GM23338 (cell line): ENCODE results near the gene SPIRE1. TPM values are rescaled to one million over a fixed set of nuclear protein-coding genes. Genes with fewer than 3 reads are reported as not detected.

Experiments used
- ATAC-seq: fragments of 200-7000 bp; cut with Tn5 transposase; 3 replicates; pipeline ENCODE4 v1.9.1; 2020
- DNase-seq: peaks from one replicate; pipeline ENCODE4 v3.0.0-alpha.2; 2015; ENCODE audit warnings: low spot score
- H2AFZ ChIP-seq: fragments of 200-600 bp; sonication (generic); 2 replicates; pipeline ENCODE4 v1.8.0; 2016; ENCODE audit warnings: antibody characterized with exemption, mild to moderate bottlenecking, moderate library complexity
- H3F3A ChIP-seq: fragments of 200-600 bp; sonication (generic); replicated peaks from 2 replicates; pipeline ENCODE4 v1.8.0; 2017; ENCODE audit warnings: antibody characterized with exemption, mixed run types, low read depth
- H3K27ac ChIP-seq: fragments of 200-600 bp; sonication (generic); 2 replicates; pipeline ENCODE4 v1.6.1; 2016; ENCODE audit warnings: low read depth
- H3K27me3 ChIP-seq: fragments of 200-600 bp; sonication (generic); 2 replicates; pipeline ENCODE4 v1.8.0; 2016; ENCODE audit warnings: mild to moderate bottlenecking, mixed run types, moderate library complexity; ENCODE audit not compliant: insufficient read depth
- H3K36me3 ChIP-seq: fragments of 200-600 bp; sonication (generic); 2 replicates; pipeline ENCODE4 v1.8.0; 2016; ENCODE audit warnings: mild to moderate bottlenecking; ENCODE audit not compliant: insufficient read depth
- H3K4me1 ChIP-seq: fragments of 200-600 bp; sonication (generic); 2 replicates; pipeline ENCODE4 v1.8.0; 2016; ENCODE audit warnings: mild to moderate bottlenecking, moderate library complexity; ENCODE audit not compliant: insufficient read depth
- H3K4me2 ChIP-seq: fragments of 200-600 bp; sonication (generic); 2 replicates; pipeline ENCODE4 v1.7.1; 2017; ENCODE audit warnings: mixed run types
- H3K4me3 ChIP-seq: fragments of 200-600 bp; sonication (generic); 2 replicates; pipeline ENCODE4 v1.6.1; 2016; ENCODE audit warnings: mixed run types
- H3K79me2 ChIP-seq: fragments of 200-600 bp; sonication (generic); replicated peaks from 2 replicates; pipeline ENCODE4 v1.8.0; 2017; ENCODE audit warnings: mild to moderate bottlenecking; ENCODE audit not compliant: insufficient read depth
- H3K9me2 ChIP-seq: fragments of 200-600 bp; sonication (generic); 2 replicates; pipeline ENCODE4 v1.8.0; 2017; ENCODE audit not compliant: insufficient read depth
- H4K20me1 ChIP-seq: fragments of 200-600 bp; sonication (generic); replicated peaks from 2 replicates; pipeline ENCODE4 v1.8.0; 2017; ENCODE audit warnings: mild to moderate bottlenecking; ENCODE audit not compliant: insufficient read depth
- H3K27ac Mint-ChIP-seq: 2 replicates; pipeline ENCODE4 v1.8.0; 2020; ENCODE audit warnings: inconsistent platforms, mild to moderate bottlenecking, moderate library complexity, mixed read lengths
- H3K27me3 Mint-ChIP-seq: 3 replicates; pipeline ENCODE4 v1.8.0; 2022; ENCODE audit warnings: low read depth, mild to moderate bottlenecking, moderate library complexity, mixed read lengths, inconsistent platforms; ENCODE audit not compliant: insufficient read depth, poor library complexity
- H3K36me3 Mint-ChIP-seq: 3 replicates; pipeline ENCODE4 v1.8.0; 2021; ENCODE audit warnings: low read depth, mild to moderate bottlenecking, inconsistent platforms, moderate library complexity, mixed read lengths
- H3K4me1 Mint-ChIP-seq: 3 replicates; pipeline ENCODE4 v1.8.0; 2020; ENCODE audit warnings: mild to moderate bottlenecking, inconsistent platforms, mixed read lengths
- H3K4me3 Mint-ChIP-seq: 3 replicates; pipeline ENCODE4 v1.8.0; 2021; ENCODE audit warnings: moderate library complexity, mild to moderate bottlenecking, inconsistent platforms, mixed read lengths
- H3K9me3 Mint-ChIP-seq: 3 replicates; pipeline ENCODE4 v1.8.0; 2020; ENCODE audit warnings: moderate library complexity, mild to moderate bottlenecking, inconsistent platforms, mixed read lengths
- EZH2 ChIP-seq: fragments of 200-600 bp; sonication (generic); IDR thresholded peaks from one replicate; pipeline ENCODE4 v1.8.0; 2017; ENCODE audit warnings: antibody characterized with exemption, mild to moderate bottlenecking, low read depth; ENCODE audit not compliant: unreplicated experiment
- EZH2phosphoT487 ChIP-seq: fragments of 200-600 bp; sonication (generic); IDR thresholded peaks from one replicate; pipeline ENCODE4 v1.8.1; 2018; ENCODE audit warnings: antibody characterized with exemption; ENCODE audit not compliant: unreplicated experiment
- NANOG ChIP-seq: IDR thresholded peaks from 2 replicates; pipeline ENCODE4 v1.6.1; 2016; ENCODE audit warnings: antibody characterized with exemption, borderline replicate concordance
- STAT1 ChIP-seq: IDR thresholded peaks from one replicate; pipeline ENCODE4 v1.6.1; 2016; ENCODE audit warnings: antibody characterized with exemption; ENCODE audit not compliant: unreplicated experiment
- ZNF462 ChIP-seq: fragments of 250-450 bp; sonication (Bioruptor Pico); IDR thresholded peaks from 2 replicates; pipeline ENCODE4 v1.5.0; 2020; ENCODE audit warnings: mild to moderate bottlenecking, moderate library complexity
- polyA plus RNA-seq: library from polyadenylated mRNA; unstranded; fragments of >200 nt; fragmentation: Nextera tagmentation; extraction: Ambion mirVana; gene quantifications from 2 replicates; pipeline ENCODE4 v1.2.1, GENCODE V29; 2016
- total RNA-seq: library from RNA; depleted of rRNA; stranded (reverse); fragments of >200 nt; shearing (Covaris generic); gene quantifications from 2 replicates; pipeline ENCODE4 v1.2.3, GENCODE V29; 2014
- TF ChIP-seq, protein P1 (sequence below): IDR thresholded peaks from one replicate; pipeline ENCODE4 v1.6.1; 2018; ENCODE audit warnings: antibody characterized with exemption; ENCODE audit not compliant: unreplicated experiment
- TF ChIP-seq, protein P2 (sequence below), 2 experiments: fragments of 200-600 bp in 1 of 2; sonication (generic) in 1 of 2; conservative IDR thresholded peaks; 2 replicates each; pipeline versions ENCODE4 v1.5.1 to v1.6.1; 2016 to 2017; ENCODE audit warnings: antibody characterized with exemption in 2 of 2, low read depth in 2 of 2, mild to moderate bottlenecking in 2 of 2, moderate library complexity in 1 of 2

The SPIRE1 gene
- total and polyA plus RNA-seq, 2 experiments from 2014 or later, result 2.9 to 15.5 TPM

DNA sequence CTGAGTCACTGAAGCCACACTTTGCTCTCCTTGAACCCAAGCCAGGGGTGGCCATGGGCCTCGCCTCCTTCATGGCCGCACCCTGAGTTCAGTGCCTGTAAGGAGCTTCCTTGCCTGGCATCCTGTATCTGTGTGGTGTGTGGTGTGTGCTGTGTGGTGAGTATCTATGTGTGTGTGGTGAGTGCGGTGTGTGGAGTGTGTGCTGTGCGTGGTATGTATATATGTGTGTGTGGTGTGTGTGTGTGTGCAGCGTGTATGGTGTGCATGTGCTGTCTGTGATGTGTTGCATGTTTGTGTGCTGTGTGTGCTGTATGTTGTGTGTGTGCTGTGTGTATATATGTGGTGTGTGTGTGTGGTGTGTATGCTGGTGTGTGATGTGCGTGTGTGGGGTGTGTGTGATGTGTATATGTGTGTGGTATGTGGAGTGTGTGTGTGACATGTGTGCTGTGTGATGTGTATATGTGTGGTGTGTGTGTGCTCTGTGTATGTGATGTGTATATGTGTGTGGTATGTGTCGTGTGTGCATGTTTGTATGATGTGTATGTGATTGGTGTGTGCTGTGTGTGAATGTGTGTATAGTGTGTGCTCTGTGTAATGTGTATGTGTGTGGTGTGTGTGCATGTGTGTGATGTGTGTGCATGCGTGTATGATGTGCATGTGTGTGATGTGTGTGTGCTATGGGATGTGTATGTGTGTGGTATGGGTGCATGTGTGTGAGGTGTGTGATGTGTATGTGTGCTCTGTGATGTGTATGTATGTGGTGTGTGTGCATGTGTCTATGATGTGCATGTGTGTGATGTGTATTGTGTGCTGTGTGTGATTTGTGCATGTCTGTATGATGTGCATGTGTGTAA is 227.5 kb downstream of the SPIRE1 start (continued):
- TF ChIP-seq, protein P1, sequence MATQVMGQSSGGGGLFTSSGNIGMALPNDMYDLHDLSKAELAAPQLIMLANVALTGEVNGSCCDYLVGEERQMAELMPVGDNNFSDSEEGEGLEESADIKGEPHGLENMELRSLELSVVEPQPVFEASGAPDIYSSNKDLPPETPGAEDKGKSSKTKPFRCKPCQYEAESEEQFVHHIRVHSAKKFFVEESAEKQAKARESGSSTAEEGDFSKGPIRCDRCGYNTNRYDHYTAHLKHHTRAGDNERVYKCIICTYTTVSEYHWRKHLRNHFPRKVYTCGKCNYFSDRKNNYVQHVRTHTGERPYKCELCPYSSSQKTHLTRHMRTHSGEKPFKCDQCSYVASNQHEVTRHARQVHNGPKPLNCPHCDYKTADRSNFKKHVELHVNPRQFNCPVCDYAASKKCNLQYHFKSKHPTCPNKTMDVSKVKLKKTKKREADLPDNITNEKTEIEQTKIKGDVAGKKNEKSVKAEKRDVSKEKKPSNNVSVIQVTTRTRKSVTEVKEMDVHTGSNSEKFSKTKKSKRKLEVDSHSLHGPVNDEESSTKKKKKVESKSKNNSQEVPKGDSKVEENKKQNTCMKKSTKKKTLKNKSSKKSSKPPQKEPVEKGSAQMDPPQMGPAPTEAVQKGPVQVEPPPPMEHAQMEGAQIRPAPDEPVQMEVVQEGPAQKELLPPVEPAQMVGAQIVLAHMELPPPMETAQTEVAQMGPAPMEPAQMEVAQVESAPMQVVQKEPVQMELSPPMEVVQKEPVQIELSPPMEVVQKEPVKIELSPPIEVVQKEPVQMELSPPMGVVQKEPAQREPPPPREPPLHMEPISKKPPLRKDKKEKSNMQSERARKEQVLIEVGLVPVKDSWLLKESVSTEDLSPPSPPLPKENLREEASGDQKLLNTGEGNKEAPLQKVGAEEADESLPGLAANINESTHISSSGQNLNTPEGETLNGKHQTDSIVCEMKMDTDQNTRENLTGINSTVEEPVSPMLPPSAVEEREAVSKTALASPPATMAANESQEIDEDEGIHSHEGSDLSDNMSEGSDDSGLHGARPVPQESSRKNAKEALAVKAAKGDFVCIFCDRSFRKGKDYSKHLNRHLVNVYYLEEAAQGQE, result no peak

GRCh38 chr18:12429556-12429955 is 228.4 kb downstream of the SPIRE1 start:
- TF ChIP-seq EZH2phosphoT487 (no peak), EZH2 (no peak)
- TF ChIP-seq, protein P2, sequence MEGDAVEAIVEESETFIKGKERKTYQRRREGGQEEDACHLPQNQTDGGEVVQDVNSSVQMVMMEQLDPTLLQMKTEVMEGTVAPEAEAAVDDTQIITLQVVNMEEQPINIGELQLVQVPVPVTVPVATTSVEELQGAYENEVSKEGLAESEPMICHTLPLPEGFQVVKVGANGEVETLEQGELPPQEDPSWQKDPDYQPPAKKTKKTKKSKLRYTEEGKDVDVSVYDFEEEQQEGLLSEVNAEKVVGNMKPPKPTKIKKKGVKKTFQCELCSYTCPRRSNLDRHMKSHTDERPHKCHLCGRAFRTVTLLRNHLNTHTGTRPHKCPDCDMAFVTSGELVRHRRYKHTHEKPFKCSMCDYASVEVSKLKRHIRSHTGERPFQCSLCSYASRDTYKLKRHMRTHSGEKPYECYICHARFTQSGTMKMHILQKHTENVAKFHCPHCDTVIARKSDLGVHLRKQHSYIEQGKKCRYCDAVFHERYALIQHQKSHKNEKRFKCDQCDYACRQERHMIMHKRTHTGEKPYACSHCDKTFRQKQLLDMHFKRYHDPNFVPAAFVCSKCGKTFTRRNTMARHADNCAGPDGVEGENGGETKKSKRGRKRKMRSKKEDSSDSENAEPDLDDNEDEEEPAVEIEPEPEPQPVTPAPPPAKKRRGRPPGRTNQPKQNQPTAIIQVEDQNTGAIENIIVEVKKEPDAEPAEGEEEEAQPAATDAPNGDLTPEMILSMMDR (conservative IDR thresholded peaks at IDR 0.05; ENCODE audit: low read depth in 2 of 2), result no peak
- ATAC-seq, result no peak
- H3K36me3 ChIP-seq, result peaks cover 11% of the 10 kb centered on the region
- Mint-ChIP-seq H3K4me1 (peaks cover 3% of the 10 kb centered on the region), H3K4me3 (no peak overlapping the region), H3K27ac (no peak overlapping the region), H3K9me3 (no peaks in the 10 kb centered on the region; the same call in 1 of the 3 replicates), H3K36me3 (peaks cover 39% of the 10 kb centered on the region), H3K27me3 (no peaks in the 10 kb centered on the region)
- no peak overlapping the region for H2AFZ ChIP-seq
- no peak overlapping the region for H3K27ac ChIP-seq
- H3K4me2 ChIP-seq, result no peak overlapping the region
- no peaks in the 10 kb centered on the region for H3K27me3 ChIP-seq
- H4K20me1 ChIP-seq, result no peaks in the 10 kb centered on the region
- no peak overlapping the region for H3K4me3 ChIP-seq
- DNase-seq, result no peak
- H3K79me2 ChIP-seq, result no peaks in the 10 kb centered on the region
- no peaks in the 10 kb centered on the region for H3K9me2 ChIP-seq
- peaks cover 4% of the 10 kb centered on the region for H3K4me1 ChIP-seq
- no peaks in the 10 kb centered on the region; the same call in 1 of the 2 replicates for H3F3A ChIP-seq

GRCh38 chr18:12428923-12429322 is 229.0 kb downstream of the SPIRE1 start:
- Histone ChIP-seq H3K9me2 (no peaks in the 10 kb centered on the region), H3K79me2 (no peaks in the 10 kb centered on the region), H2AFZ (no peak overlapping the region), H3K4me2 (no peak overlapping the region), H3K27me3 (no peaks in the 10 kb centered on the region), H3K36me3 (peaks cover 11% of the 10 kb centered on the region), H3K4me1 (no peaks in the 10 kb centered on the region; the same call in 1 of the 2 replicates), H3K4me3 (no peak overlapping the region), H4K20me1 (no peaks in the 10 kb centered on the region), H3F3A (no peaks in the 10 kb centered on the region; the same call in 1 of the 2 replicates), H3K27ac (no peak overlapping the region)
- Mint-ChIP-seq H3K4me1 (no peaks in the 10 kb centered on the region; the same call in 2 of the 3 replicates), H3K4me3 (no peak overlapping the region), H3K27ac (no peak overlapping the region), H3K27me3 (no peaks in the 10 kb centered on the region), H3K36me3 (peaks cover 40% of the 10 kb centered on the region), H3K9me3 (no peaks in the 10 kb centered on the region; the same call in 1 of the 3 replicates)
- DNase-seq (no peak), ATAC-seq (no peak)
- TF ChIP-seq NANOG, result no peak
- TF ChIP-seq STAT1, result no peak
- TF ChIP-seq ZNF462, result no peak
